HUES64 (cell line): ENCODE measurements around the gene HIGD2B.
"Not testable (repeated sequence)": the region's sequence is repeated elsewhere in the genome, so short reads cannot be mapped to it uniquely, and the experiment has no call there.

ENCODE experiments used
- H3K27ac ChIP-seq: 2 replicates; pipeline ENCODE4 v1.7.0; 2013; ENCODE audit warnings: low read depth, low read length, inconsistent platforms
- H3K27me3 ChIP-seq: 2 replicates; pipeline ENCODE4 v1.6.1; 2013; ENCODE audit warnings: mild to moderate bottlenecking, low read length; ENCODE audit not compliant: insufficient read depth
- H3K36me3 ChIP-seq: 2 replicates; pipeline ENCODE4 v1.6.1; 2013; ENCODE audit warnings: mild to moderate bottlenecking, low read length; ENCODE audit not compliant: insufficient read depth
- H3K4me1 ChIP-seq: 2 replicates; pipeline ENCODE4 v1.6.1; 2013; ENCODE audit warnings: mild to moderate bottlenecking, low read length, moderate library complexity; ENCODE audit not compliant: insufficient read depth
- H3K4me3 ChIP-seq: 2 replicates; pipeline ENCODE4 v1.5.1; 2013; ENCODE audit warnings: mild to moderate bottlenecking, low read length, moderate library complexity
- H3K9ac ChIP-seq: 2 replicates; pipeline ENCODE4 v1.6.1; 2013; ENCODE audit warnings: mild to moderate bottlenecking, low read depth, low read length
- H3K9me3 ChIP-seq: 2 replicates; pipeline ENCODE4 v1.6.1; 2013; ENCODE audit warnings: low read depth, low read length; ENCODE audit not compliant: insufficient read depth
- WGBS: fragments of 150-250, 120-280 bp; methylation state at CpG from one replicate; pipeline ENCODE4 v1.1.7; 2013; ENCODE audit warnings: missing lambda C conversion rate; 5-methylcytosine and 5-hydroxymethylcytosine counted together

Gene HIGD2B

GRCh38 chr15:72636519-72637282, 49.3 kb downstream of the HIGD2B start:
- not testable (repeated sequence) for H3K36me3 ChIP-seq, H3K4me1 ChIP-seq, H3K9me3 ChIP-seq, H3K27me3 ChIP-seq, H3K27ac ChIP-seq
- H3K9ac ChIP-seq: peak overlapping the region; percentile 65
- H3K4me3 ChIP-seq: peak overlapping the region; percentile 48
- 6% methylated on average over 13 of the region's 43 CpGs for WGBS

GRCh38 chr15:72629068-72629570, 56.9 kb downstream of the HIGD2B start:
- not testable (repeated sequence) for H3K4me3 ChIP-seq, H3K27ac ChIP-seq, H3K9me3 ChIP-seq, H3K9ac ChIP-seq, H3K27me3 ChIP-seq, H3K4me1 ChIP-seq, H3K36me3 ChIP-seq
- WGBS: 86% methylated on average over 7 of the region's 7 CpGs

GRCh38 chr15:72628249-72629067, 57.5 kb downstream of the HIGD2B start:
- WGBS: 88% methylated on average over 10 of the region's 11 CpGs
- H3K27me3 ChIP-seq, H3K9me3 ChIP-seq, H3K36me3 ChIP-seq, H3K4me1 ChIP-seq, H3K27ac ChIP-seq, H3K4me3 ChIP-seq, H3K9ac ChIP-seq: not testable (repeated sequence)

- not testable (repeated sequence) for H3K4me1 ChIP-seq, H3K36me3 ChIP-seq, H3K27me3 ChIP-seq, H3K4me3 ChIP-seq, H3K9ac ChIP-seq, H3K27ac ChIP-seq, H3K9me3 ChIP-seq
- WGBS: 92% methylated on average over 3 of the region's 3 CpGs
Observed at GRCh38 chr15:72626153-72626552, 59.8 kb downstream of the HIGD2B start.
